PFSK-1 (cell line): Measurements from ENCODE around the gene CTSZ.

Source experiments
- FOXP2 ChIP-seq: optimal IDR thresholded peaks from 2 replicates; pipeline ENCODE3; 2011; ENCODE audit warnings: borderline replicate concordance, control low read depth, inconsistent platforms; ENCODE audit not compliant: insufficient read depth; ENCODE audit errors: extremely low read length, extremely low read depth
- POLR2AphosphoS5 ChIP-seq: IDR thresholded peaks from 2 replicates; pipeline ENCODE4 v1.6.1; 2012; ENCODE audit warnings: low read depth, mild to moderate bottlenecking, control low read depth, low read length, moderate library complexity
- REST ChIP-seq, 2 experiments: IDR thresholded peaks; 2 replicates each; pipeline versions ENCODE4 v1.6.1 to v1.8.0; 2011 to 2012; ENCODE audit warnings: low read depth in 2 of 2, low read length in 2 of 2, control low read depth in 1 of 2, inconsistent platforms in 1 of 2, mild to moderate bottlenecking in 1 of 2, moderate library complexity in 1 of 2; ENCODE audit not compliant: insufficient read depth in 1 of 2
- SIN3A ChIP-seq: IDR thresholded peaks from 2 replicates; pipeline ENCODE4 v1.6.1; 2012; ENCODE audit warnings: mild to moderate bottlenecking, low read length, moderate library complexity, borderline replicate concordance; ENCODE audit not compliant: insufficient read depth
- TAF1 ChIP-seq: IDR thresholded peaks from 2 replicates; pipeline ENCODE4 v1.6.1; 2012; ENCODE audit warnings: low read length, control low read depth, borderline replicate concordance; ENCODE audit not compliant: insufficient read depth

CTSZ gene

GRCh38 chr20:58989196-58989595, 17.9 kb downstream of the CTSZ start:
- no peak for TF ChIP-seq POLR2AphosphoS5
- no peak for TF ChIP-seq REST (IDR thresholded peaks at IDR 0.05; ENCODE audit: insufficient read depth in 1 of 2, low read depth in 2 of 2, low read length in 2 of 2)
- no peak for TF ChIP-seq TAF1
- TF ChIP-seq FOXP2, result no peak
- TF ChIP-seq SIN3A, result no peak

- TF ChIP-seq FOXP2 (no peak), TAF1 (no peak), SIN3A (no peak), REST (IDR thresholded peaks at IDR 0.05; ENCODE audit: insufficient read depth in 1 of 2, low read depth in 2 of 2, low read length in 2 of 2) (no peak), POLR2AphosphoS5 (no peak)
Observed at GRCh38 chr20:58988565-58988882, 18.5 kb downstream of the CTSZ start.

GRCh38 chr20:58987790-58988564, 19.1 kb downstream of the CTSZ start:
- TF ChIP-seq POLR2AphosphoS5 (no peak), TAF1 (no peak), FOXP2 (no peak), REST (IDR thresholded peaks at IDR 0.05; ENCODE audit: insufficient read depth in 1 of 2, low read depth in 2 of 2, low read length in 2 of 2) (no peak), SIN3A (no peak)

- no peak for TF ChIP-seq TAF1
Observed at GRCh38 chr20:58986968-58987517, 20.0 kb downstream of the CTSZ start.

GRCh38 chr20:58986286-58986967, 20.6 kb downstream of the CTSZ start:
- no peak for TF ChIP-seq REST (IDR thresholded peaks at IDR 0.05; ENCODE audit: insufficient read depth in 1 of 2, low read depth in 2 of 2, low read length in 2 of 2)
- TF ChIP-seq FOXP2, result no peak
- TF ChIP-seq POLR2AphosphoS5, result no peak
- TF ChIP-seq TAF1, result no peak
- TF ChIP-seq SIN3A, result no peak
